Activated CD8-positive, alpha-beta memory T cell treated with anti-CD3 and anti-CD28 coated beads, Interleukin-2, amount 50 U/mL, for 1 hour (primary cell): ENCODE results near the gene ADH1B.
"Not testable (repeated sequence)": the region's sequence is repeated elsewhere in the genome, so short reads cannot be mapped to it uniquely, and the experiment has no call there.

ENCODE experiments used
- DNase-seq: peaks from one replicate; pipeline ENCODE4 v3.0.0-alpha.2; 2020; ENCODE audit errors: extremely low read depth

The ADH1B gene

GRCh38 chr4:99324361-99324760 is 3.2 kb upstream of the ADH1B start:
- no peak for DNase-seq

- DNase-seq, result no peak
These were observed 2.6 kb upstream of the ADH1B start for GRCh38 chr4:99323756-99324155.

- DNase-seq, result not testable (repeated sequence)
These were observed 3.4 kb downstream of the ADH1B start for GRCh38 chr4:99317811-99318210.

- DNase-seq, result no peak
These were observed 3.8 kb downstream of the ADH1B start for GRCh38 chr4:99317354-99317753.

DNA sequence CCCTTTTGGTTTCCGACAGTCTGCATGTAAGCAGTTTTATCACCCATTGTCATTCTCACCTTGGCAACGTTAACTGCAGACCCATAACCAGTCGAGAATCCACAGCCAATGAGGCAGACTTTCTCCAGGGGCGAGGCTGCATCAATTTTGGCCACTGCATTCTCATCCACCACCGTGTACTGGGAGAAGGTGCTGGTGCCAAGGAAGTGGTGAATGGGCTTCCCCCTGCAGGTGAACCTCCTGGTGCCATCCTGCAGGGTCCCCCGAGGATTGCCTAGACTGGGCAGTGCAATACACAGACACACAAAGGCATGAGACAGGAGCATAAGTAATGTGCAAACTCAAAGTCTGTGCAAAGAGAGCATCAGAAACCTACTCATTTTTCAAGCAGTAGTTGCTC is 5.4 kb downstream of the ADH1B start:
- DNase-seq, result no peak

GRCh38 chr4:99314211-99314610 is 7.0 kb downstream of the ADH1B start:
- no peak for DNase-seq

DNA sequence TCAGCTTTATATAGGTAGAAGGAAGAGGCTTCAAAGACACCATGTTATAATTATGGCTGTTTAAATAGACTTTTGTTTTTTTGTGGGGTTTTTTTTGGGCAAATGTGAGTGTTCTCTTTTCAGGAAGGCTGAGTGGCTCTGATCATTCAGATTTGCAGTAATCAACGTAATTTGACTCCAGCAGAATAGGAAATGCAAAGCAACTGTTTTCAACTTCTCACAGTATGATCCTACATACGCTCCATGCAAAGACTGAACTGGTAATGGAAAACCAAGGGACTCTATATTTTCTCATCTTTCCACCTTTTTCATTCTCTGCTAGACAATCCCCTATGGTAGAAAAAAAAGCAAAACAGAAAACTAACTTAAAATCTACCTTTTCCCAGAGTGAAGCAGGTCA is 10.8 kb downstream of the ADH1B start:
- no peak for DNase-seq

DNA sequence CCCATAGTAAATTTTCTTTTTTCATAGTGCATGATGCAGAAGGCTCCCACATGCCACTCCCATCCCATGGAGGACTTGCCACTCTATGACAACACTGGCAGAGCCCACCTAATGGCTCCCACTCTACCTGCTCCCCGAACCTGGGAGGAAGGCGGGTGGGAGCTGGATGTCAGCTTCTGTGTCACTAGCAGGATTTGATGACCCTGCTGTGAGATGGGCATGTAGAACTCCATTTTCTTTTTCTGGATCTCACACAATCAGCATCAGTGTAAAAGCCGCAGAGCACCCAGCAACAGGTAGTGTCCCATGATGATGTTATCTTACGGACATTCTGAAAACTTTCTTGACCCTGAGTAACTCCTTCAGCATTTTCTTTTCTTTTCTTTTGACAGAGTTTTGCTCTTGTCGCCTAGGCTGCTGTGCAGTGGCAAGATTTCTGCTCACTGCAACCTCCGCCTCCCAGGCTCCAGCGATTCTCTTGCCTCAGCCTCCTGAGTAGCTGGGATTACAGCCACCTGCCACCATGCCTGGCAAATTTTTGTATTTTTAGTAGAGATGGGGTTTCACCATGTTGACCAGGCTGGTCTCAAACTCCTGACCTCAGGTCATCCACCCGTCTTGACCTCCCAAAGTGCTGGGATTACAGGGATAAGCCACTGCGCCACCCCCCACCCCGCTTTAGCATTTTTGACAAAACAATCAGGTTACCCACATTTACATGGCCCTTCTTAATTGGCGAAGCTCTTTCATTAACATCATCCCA is 15.4 kb downstream of the ADH1B start:
- no peak for DNase-seq

DNA sequence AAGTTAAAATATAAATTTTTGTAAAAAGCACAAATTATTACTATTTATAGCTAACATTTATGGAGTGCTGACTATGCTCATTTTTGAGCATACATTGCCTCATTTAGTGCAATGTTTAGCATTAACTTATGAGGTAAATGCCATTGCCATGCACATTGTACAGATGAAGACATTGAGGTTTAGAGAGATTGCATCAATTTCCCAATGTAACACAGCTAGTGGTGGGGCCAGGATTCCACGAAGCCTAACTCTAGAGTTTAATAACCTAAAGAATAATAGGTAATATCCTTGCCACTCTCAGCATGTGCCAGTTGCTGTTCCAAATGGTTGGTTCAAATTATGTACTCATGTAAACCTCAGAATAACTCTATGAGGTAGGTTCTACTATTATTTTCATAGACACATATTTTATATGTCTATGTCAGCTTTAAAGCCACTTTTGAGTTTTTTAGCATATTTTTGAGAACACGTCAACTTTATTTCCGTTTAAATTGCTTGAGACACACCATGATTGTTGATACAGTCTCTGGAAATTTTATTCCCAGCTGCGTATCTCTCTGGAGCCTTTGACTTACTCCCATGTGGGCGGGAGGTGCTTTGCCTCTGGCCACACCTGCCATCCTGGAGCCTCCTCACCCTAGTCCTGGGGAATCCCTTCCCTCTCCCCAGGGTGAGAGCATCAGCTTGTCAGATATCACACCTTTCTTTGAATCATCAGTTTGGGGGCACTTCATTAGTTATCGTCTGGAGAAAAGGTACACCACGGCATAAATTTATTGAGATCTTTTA is 19.6 kb downstream of the ADH1B start:
- DNase-seq, result no peak

DNA sequence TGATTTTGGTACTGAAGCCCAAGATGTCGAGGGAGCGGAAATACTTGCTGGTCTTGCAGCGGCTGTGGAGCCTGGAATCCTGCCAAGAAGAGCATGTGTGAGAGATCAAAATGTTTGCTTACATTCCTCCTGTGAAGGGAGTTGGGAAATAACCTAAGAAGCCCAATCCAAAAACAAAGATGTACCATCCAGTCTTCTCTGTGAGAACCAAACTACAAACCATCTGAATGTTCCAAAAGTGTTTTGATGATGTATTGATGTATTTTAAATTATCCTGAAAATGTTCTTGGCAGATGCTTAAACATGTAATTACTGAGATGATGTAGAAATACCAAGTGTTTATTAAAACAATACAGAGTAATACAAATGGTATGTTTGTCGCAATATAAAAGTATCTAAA is 20.3 kb downstream of the ADH1B start:
- DNase-seq, result no peak

GRCh38 chr4:99293357-99293756 is 27.8 kb downstream of the ADH1B start:
- no peak for DNase-seq

DNA sequence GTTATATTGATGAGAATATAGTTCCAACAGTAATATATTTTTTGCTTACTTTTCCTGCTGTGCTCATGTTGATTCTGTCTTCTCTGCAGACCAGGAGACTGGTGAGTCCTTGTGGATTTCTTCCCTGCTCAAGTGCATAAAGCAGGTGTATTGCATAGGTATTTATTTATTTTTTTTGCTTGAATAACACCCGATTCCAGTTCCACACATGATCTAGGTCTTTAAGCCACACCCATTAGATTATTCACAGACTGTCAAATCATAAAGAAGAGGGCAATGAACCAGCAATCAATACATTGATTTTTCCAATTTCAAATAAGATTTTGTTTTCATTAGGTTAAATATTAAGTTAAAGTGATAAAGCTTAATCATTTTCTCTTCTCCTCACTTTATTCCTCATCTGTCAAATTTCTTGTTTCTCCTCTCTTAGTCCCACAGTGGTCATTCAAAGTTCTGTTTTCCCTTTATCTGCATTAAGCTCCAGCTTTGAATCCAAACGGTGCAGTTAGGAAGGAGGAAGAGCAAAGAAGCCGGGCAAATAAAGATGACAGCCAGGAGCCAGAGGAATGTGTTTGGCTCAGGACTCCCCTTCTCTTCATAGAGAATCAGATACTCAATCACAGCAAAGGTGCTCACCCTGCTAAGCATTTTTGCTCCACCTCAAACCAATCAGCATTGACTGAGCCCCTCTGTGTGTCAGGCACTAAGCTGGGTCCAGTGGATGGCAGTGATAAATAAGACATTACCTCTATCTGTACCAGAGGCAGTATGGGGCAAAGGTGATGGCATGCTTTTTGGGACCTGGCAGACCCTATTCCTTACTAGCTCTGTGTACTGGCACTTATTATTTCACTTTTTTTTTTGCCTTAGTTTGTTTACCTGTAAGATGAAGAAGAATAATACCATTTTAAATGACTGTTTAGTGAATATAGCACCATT is 30.1 kb downstream of the ADH1B start, which contains the start of gene ADH1A:
Gene ADH1A, minus strand, starts transcription at position 138 of the 939 bp plus-strand sequence. Its CDS starts 71 bp downstream, at position 67.
- no peak for DNase-seq

GRCh38 chr4:99285387-99285786 is 35.8 kb downstream of the ADH1B start:
- no peak for DNase-seq

- DNase-seq, result no peak
These were observed 38.5 kb downstream of the ADH1B start for GRCh38 chr4:99282731-99283130.

- DNase-seq, result no peak
These were observed 39.9 kb downstream of the ADH1B start for GRCh38 chr4:99281261-99281660.

DNA sequence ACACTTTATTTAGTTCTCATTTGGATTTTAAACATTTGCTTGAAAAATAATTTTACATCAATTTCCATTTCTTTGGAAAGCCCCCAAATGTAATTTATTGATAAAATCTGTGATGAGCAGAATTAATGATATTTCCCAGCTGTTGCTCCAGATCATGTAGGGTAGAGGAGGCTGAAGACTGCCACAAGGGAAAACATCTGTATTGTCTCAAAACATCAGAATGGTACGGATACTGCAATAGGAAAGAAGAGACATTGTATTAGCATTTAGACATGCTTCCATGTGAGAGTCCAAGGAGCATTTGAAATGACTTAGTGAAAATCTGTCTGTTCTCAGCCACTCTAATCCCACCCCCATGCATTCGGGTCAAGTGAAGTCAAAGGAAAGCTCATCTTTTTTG is 44.8 kb downstream of the ADH1B start:
- no peak for DNase-seq

GRCh38 chr4:99275885-99276284 is 45.3 kb downstream of the ADH1B start:
- DNase-seq, result no peak

DNA sequence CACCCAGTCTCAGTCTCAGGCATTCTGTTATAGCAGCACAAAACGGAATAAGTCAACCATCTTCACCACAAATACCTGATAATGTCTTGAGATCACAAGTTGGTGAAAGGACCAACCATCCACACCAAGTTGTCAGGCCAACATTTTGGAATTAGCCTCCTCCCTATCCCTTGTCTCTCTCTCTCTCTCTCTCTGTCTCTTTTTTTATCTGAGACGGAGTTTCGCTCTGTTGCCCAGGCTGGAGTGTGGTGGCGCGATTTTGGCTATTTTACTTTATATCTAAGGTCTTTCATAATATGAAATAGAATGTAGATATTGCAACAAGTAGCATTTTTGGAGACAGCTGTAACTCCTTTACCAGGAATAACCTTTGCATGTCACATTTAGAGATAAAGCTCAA is 46.2 kb downstream of the ADH1B start:
- no peak for DNase-seq

DNA sequence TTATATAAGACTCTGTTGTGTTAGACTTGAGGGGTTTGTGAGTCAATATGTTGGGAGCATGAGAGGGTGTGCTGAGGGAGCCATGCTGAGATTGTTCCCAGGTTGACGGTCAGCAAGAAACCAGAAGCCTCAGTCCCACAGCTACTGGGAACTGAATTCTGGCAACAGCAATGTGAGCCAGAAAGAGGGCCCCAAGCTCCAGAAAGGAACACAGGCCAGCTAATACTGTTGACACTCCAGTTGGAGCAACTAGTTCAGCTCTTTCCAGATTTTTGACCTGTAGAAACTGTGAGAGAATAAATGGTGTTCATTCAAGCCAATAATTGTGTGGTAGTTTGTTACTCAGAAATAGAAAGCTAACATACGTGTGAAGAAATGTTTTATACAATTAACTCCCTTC is 47.5 kb downstream of the ADH1B start:
- DNase-seq, result no peak

GRCh38 chr4:99264927-99265326 is 56.3 kb downstream of the ADH1B start:
- no peak for DNase-seq
